OCI-LY7 (cell line): ENCODE data around the gene DUSP28. TPM values are rescaled to one million over a fixed set of nuclear protein-coding genes. Genes with fewer than 3 reads are reported as not detected.

Experiments used
- BruUV-seq: library from RNA; stranded (reverse); fragments of 400-500 nt; replicated peaks from 2 replicates; lab custom pipeline; 2021; lab: Mats Ljungman, UMichigan
- CTCF ChIA-PET: fragments of 300-600 bp; sonication (Branson Sonifier 250); formaldehyde crosslinking; loops from one replicate; lab custom pipeline; 2022; ENCODE audit warnings: antibody characterized with exemption; ENCODE audit not compliant: unreplicated experiment; lab: Charles Lee
- POLR2A ChIA-PET: fragments of 300-600 bp; sonication (Branson Sonifier 250); formaldehyde crosslinking; loops from one replicate; lab custom pipeline; 2022; ENCODE audit warnings: antibody characterized with exemption; lab: Charles Lee
- DNase-seq: peaks from one replicate; pipeline ENCODE4 v3.0.0-alpha.2; 2015; ENCODE audit warnings: low spot score
- H2AFZ ChIP-seq: fragments of 200-600 bp; sonication (generic), shearing (Covaris generic); 2 replicates; pipeline ENCODE4 v1.6.1; 2014; ENCODE audit warnings: mild to moderate bottlenecking, antibody characterized with exemption, low read length, moderate library complexity
- H3K27ac ChIP-seq: fragments of 200-600 bp; sonication (generic); 2 replicates; pipeline ENCODE4 v1.5.1; 2014; ENCODE audit warnings: mixed run types, low read depth, mild to moderate bottlenecking, moderate library complexity, low read length, inconsistent platforms; ENCODE audit not compliant: poor library complexity, severe bottlenecking
- H3K36me3 ChIP-seq: fragments of 200-600 bp; sonication (generic); 2 replicates; pipeline ENCODE4 v1.6.1; 2014; ENCODE audit warnings: mild to moderate bottlenecking, antibody characterized with exemption, low read length, moderate library complexity, mixed read lengths; ENCODE audit not compliant: insufficient read depth
- H3K4me1 ChIP-seq: fragments of 200-600 bp; sonication (generic); 2 replicates; pipeline ENCODE4 v1.5.1; 2014; ENCODE audit warnings: mild to moderate bottlenecking, low read length; ENCODE audit not compliant: insufficient read depth, poor library complexity, severe bottlenecking
- H3K4me2 ChIP-seq: fragments of 200-600 bp; sonication (generic); 2 replicates; pipeline ENCODE4 v1.6.1; 2014; ENCODE audit warnings: mild to moderate bottlenecking, low read length
- H3K4me3 ChIP-seq: fragments of 200-600 bp; sonication (generic); 2 replicates; pipeline ENCODE4 v1.5.1; 2014; ENCODE audit warnings: mild to moderate bottlenecking, low read depth, low read length; ENCODE audit not compliant: poor library complexity, severe bottlenecking
- H3K79me2 ChIP-seq: fragments of 200-600 bp; sonication (generic); 2 replicates; pipeline ENCODE4 v1.6.1; 2016; ENCODE audit warnings: low read depth, mild to moderate bottlenecking, low read length, moderate library complexity, mixed read lengths; ENCODE audit not compliant: insufficient read depth
- H3K9me2 ChIP-seq: fragments of 200-600 bp; sonication (generic); 2 replicates; pipeline ENCODE4 v1.6.1; 2016; ENCODE audit warnings: mild to moderate bottlenecking, low read length, mixed read lengths; ENCODE audit not compliant: insufficient read depth
- H3K9me3 ChIP-seq: fragments of 200-600 bp; sonication (generic); 2 replicates; pipeline ENCODE4 v1.6.1; 2014; ENCODE audit warnings: mild to moderate bottlenecking, mixed run types, low read length, mixed read lengths
- H4K20me1 ChIP-seq: fragments of 200-600 bp; sonication (generic); 2 replicates; pipeline ENCODE4 v1.6.1; 2014; ENCODE audit warnings: mild to moderate bottlenecking, antibody characterized with exemption, low read length, moderate library complexity, mixed read lengths; ENCODE audit not compliant: insufficient read depth
- CTCF ChIP-seq: fragments of 200-600 bp; sonication (generic); conservative IDR thresholded peaks from 2 replicates; pipeline ENCODE4 v1.5.1; 2014; ENCODE audit warnings: mild to moderate bottlenecking, antibody characterized with exemption, low read length, moderate library complexity, mixed read lengths
- EZH2phosphoT487 ChIP-seq: fragments of 200-600 bp; sonication (generic); IDR thresholded peaks from 2 replicates; pipeline ENCODE4 v1.6.1; 2018; ENCODE audit warnings: low read depth, borderline replicate concordance, mild to moderate bottlenecking, mixed run types, antibody characterized with exemption, low read length, moderate library complexity, mixed read lengths
- intact Hi-C: fragments of 100-400 bp; cut with micrococcal nuclease; formaldehyde crosslinking; loops from one replicate; pipeline ENCODE4 v1.10.0; 2022; ENCODE audit not compliant: unreplicated experiment
- total RNA-seq, 2 experiments: library from RNA; depleted of rRNA in 1 of 2; stranded (reverse); fragments of >200 nt in 1 of 2; shearing (Covaris generic) in 1 of 2; gene quantifications; 2 replicates each; pipeline ENCODE4 v1.2.3, GENCODE V29; 2014 to 2022

DUSP28 gene
- total RNA-seq, 2 experiments from 2014 or later = 15.8 to 17.6 TPM

GRCh38 chr2:240589850-240590525, 29.8 kb downstream of the DUSP28 start:
- ChIA-PET CTCF (no interaction called here), POLR2A (no interaction called here)
- Histone ChIP-seq H4K20me1 (peaks cover 10% of the 10 kb centered on the region; the same call in 1 of the 2 replicates), H3K4me3 (no peak overlapping the region), H2AFZ (no peak overlapping the region), H3K9me2 (no peaks in the 10 kb centered on the region), H3K4me2 (no peak overlapping the region), H3K9me3 (no peaks in the 10 kb centered on the region), H3K36me3 (peaks cover 31% of the 10 kb centered on the region; the same call in 1 of the 2 replicates), H3K79me2 (peaks cover 25% of the 10 kb centered on the region), H3K27ac (no peak overlapping the region), H3K4me1 (peaks cover 17% of the 10 kb centered on the region)
- intact Hi-C loops = loop anchor here (5.0 to 10.0 kb wide), 2 partner anchors 725 to 1188 kb away; partner anchors contain the start of genes HDAC4, HDLBP and SEPTIN2
- DNase-seq = no peak
- no TSS peak for BruUV-seq
- TF ChIP-seq EZH2phosphoT487 = no peak
- TF ChIP-seq CTCF = no peak

- Histone ChIP-seq H3K27ac (no peak overlapping the region), H2AFZ (no peak overlapping the region), H3K4me2 (no peak overlapping the region), H4K20me1 (peaks cover 10% of the 10 kb centered on the region; the same call in 1 of the 2 replicates), H3K9me3 (no peaks in the 10 kb centered on the region), H3K4me1 (peaks cover 17% of the 10 kb centered on the region), H3K9me2 (no peaks in the 10 kb centered on the region), H3K4me3 (no peak overlapping the region), H3K79me2 (peaks cover 23% of the 10 kb centered on the region), H3K36me3 (peaks cover 31% of the 10 kb centered on the region; the same call in 1 of the 2 replicates)
- intact Hi-C loops = no loop called here
- CTCF ChIA-PET = no interaction called here
- no peak for DNase-seq
- BruUV-seq = no TSS peak
- POLR2A ChIA-PET = no interaction called here
- TF ChIP-seq CTCF (no peak), EZH2phosphoT487 (no peak)
Observed at GRCh38 chr2:240590681-240591111, 30.5 kb downstream of the DUSP28 start.

GRCh38 chr2:240591226-240591625, 31.1 kb downstream of the DUSP28 start:
- POLR2A ChIA-PET = no interaction called here
- intact Hi-C loops = no loop called here
- peaks cover 35% of the 10 kb centered on the region; the same call in 1 of the 2 replicates for H3K36me3 ChIP-seq
- H3K27ac ChIP-seq = no peak overlapping the region
- TF ChIP-seq EZH2phosphoT487 (no peak), CTCF (no peak)
- CTCF ChIA-PET = no interaction called here
- H3K4me2 ChIP-seq = no peak overlapping the region
- H4K20me1 ChIP-seq = peaks cover 10% of the 10 kb centered on the region; the same call in 1 of the 2 replicates
- H3K4me3 ChIP-seq = no peak overlapping the region
- H3K9me2 ChIP-seq = no peaks in the 10 kb centered on the region
- H3K9me3 ChIP-seq = no peaks in the 10 kb centered on the region
- peaks cover 21% of the 10 kb centered on the region for H3K79me2 ChIP-seq
- no peak for DNase-seq
- BruUV-seq = no TSS peak
- no peak overlapping the region for H2AFZ ChIP-seq
- H3K4me1 ChIP-seq = peaks cover 17% of the 10 kb centered on the region
